ENCODE results near the gene IGSF23. TPM values are rescaled to one million over a fixed set of nuclear protein-coding genes. Genes with fewer than 3 reads are reported as not detected.

IGSF23 gene
- total RNA-seq, 2 donors from 2014 or later = not detected

- Histone ChIP-seq H3K27ac (no peak overlapping the region), H3K9me3 (no peaks in the 10 kb centered on the region), H3K27me3 (replicated peaks; ENCODE audit: insufficient read depth) (no peaks in the 10 kb centered on the region), H3K4me3 (no peak overlapping the region), H3K36me3 (peaks cover 64% of the 10 kb centered on the region), H3K4me1 (ENCODE audit: control insufficient read depth in 1 of 2, low read depth in 2 of 2) (peaks cover 0 to 5% of the 10 kb centered on the region in 2 donors)
- DNase-seq (ENCODE audit: low spot score) (no peak), ATAC-seq (ENCODE audit: insufficient number of reproducible peaks, low FRiP score, low read depth) (no peak)
- no peak for TF ChIP-seq CTCF (IDR thresholded peaks at IDR 0.05)
Measured at GRCh38 chr19:44660081-44660480, 46.7 kb downstream of the IGSF23 start.

- no peak overlapping the region for H3K4me3 ChIP-seq
- DNase-seq (ENCODE audit: low spot score) = no peak
- no peaks in the 10 kb centered on the region for H3K9me3 ChIP-seq
- peaks cover 57% of the 10 kb centered on the region for H3K36me3 ChIP-seq
- no peak for TF ChIP-seq CTCF (IDR thresholded peaks at IDR 0.05)
- H3K27ac ChIP-seq = no peak overlapping the region
- no peak for ATAC-seq (ENCODE audit: insufficient number of reproducible peaks, low FRiP score, low read depth)
- peaks cover 0 to 5% of the 10 kb centered on the region in 2 donors for H3K4me1 ChIP-seq (ENCODE audit: control insufficient read depth in 1 of 2, low read depth in 2 of 2)
- no peaks in the 10 kb centered on the region for H3K27me3 ChIP-seq (replicated peaks; ENCODE audit: insufficient read depth)
Measured at GRCh38 chr19:44661205-44661604, 47.8 kb downstream of the IGSF23 start.

DNA sequence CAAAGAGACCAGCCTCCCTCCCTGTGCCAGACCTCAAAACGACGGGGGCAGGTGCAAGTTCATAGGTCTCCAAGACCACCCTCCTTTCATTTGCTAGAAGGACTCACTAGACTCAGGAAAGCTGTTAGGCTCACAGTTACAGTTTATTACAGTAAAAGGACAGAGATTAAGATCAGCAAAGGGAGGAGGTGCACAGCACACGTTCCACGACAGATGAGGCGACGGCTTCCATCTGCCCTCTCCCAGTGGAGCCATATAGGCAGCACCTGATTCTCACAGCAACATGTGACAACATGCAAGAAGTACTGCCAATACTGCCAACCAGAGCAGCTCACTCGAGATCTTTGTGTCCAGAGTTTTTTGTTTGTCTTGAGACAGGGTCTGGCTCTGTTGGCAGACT, 48.5 kb downstream of the IGSF23 start:
- Histone ChIP-seq H3K9me3 (no peaks in the 10 kb centered on the region), H3K4me3 (no peak overlapping the region), H3K27me3 (replicated peaks; ENCODE audit: insufficient read depth) (no peaks in the 10 kb centered on the region), H3K36me3 (peaks cover 55% of the 10 kb centered on the region), H3K4me1 (ENCODE audit: control insufficient read depth in 1 of 2, low read depth in 2 of 2) (peaks cover 0 to 5% of the 10 kb centered on the region in 2 donors), H3K27ac (no peak overlapping the region)
- DNase-seq (ENCODE audit: low spot score) = no peak
- TF ChIP-seq CTCF (IDR thresholded peaks at IDR 0.05) = no peak
- no peak for ATAC-seq (ENCODE audit: insufficient number of reproducible peaks, low FRiP score, low read depth)

DNA sequence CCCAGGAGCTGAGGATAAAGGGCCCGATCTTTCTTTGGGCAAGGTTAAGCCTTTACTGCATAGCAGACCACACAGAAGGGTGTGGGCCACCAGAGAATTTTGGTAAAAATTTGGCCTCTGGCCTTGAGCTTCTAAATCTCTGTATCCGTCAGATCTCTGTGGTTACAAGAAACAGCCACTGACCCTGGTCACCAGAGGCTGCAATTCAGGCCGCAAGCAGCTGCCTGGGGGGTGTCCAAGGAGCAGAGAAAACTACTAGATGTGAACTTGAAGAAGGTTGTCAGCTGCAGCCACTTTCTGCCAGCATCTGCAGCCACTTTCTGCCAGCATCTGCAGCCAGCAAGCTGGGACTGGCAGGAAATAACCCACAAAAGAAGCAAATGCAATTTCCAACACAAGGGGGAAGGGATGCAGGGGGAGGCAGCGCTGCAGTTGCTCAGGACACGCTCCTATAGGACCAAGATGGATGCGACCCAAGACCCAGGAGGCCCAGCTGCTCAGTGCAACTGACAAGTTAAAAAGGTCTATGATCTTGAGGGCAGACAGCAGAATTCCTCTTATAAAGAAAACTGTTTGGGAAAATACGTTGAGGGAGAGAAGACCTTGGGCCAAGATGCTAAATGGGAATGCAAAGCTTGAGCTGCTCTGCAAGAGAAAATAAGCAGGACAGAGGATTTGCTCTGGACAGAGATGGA, 49.5 kb downstream of the IGSF23 start:
- Histone ChIP-seq H3K9me3 (no peaks in the 10 kb centered on the region), H3K27ac (no peak overlapping the region), H3K4me1 (ENCODE audit: control insufficient read depth in 1 of 2, low read depth in 2 of 2) (no peaks in the 10 kb centered on the region), H3K36me3 (peaks cover 52% of the 10 kb centered on the region), H3K4me3 (no peak overlapping the region), H3K27me3 (replicated peaks; ENCODE audit: insufficient read depth) (no peaks in the 10 kb centered on the region)
- DNase-seq (ENCODE audit: low spot score) (no peak), ATAC-seq (ENCODE audit: insufficient number of reproducible peaks, low FRiP score, low read depth) (no peak)
- TF ChIP-seq CTCF (IDR thresholded peaks at IDR 0.05) = no peak

DNA sequence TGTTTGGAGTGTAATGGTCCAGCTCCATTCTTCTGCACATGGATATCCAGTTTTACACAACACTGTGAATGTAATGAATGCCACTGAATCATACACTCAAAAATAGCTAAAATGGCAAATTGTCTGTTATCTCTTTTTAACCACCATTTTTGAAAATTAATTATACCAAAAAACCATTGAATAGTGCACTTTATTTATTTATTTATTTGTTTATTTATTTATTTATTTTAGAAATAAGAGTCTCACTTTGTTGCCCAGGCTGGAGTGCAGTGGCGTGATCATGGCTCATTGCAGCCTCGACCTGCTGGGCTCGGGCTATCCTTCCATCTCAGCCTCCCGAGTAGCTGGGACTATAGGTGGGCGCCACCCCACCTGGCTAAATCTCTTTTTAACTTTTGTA, 50.6 kb downstream of the IGSF23 start:
- H3K4me1 ChIP-seq (ENCODE audit: control insufficient read depth in 1 of 2, low read depth in 2 of 2) = no peaks in the 10 kb centered on the region
- no peak for TF ChIP-seq CTCF (IDR thresholded peaks at IDR 0.05)
- no peak for ATAC-seq (ENCODE audit: insufficient number of reproducible peaks, low FRiP score, low read depth)
- no peak overlapping the region for H3K4me3 ChIP-seq
- no peaks in the 10 kb centered on the region for H3K9me3 ChIP-seq
- peaks cover 40% of the 10 kb centered on the region for H3K36me3 ChIP-seq
- H3K27me3 ChIP-seq (replicated peaks; ENCODE audit: insufficient read depth) = no peaks in the 10 kb centered on the region
- no peak for DNase-seq (ENCODE audit: low spot score)
- H3K27ac ChIP-seq = no peak overlapping the region

All from thoracic aorta (tissue), 2 donors.